Mucosa of gallbladder (tissue), 1 donor: Measurements from ENCODE around the gene MTFP1. TPM values are rescaled to one million over a fixed set of nuclear protein-coding genes. Genes with fewer than 3 reads are reported as not detected.
"Not testable (repeated sequence)": the region's sequence is repeated elsewhere in the genome, so short reads cannot be mapped to it uniquely, and the experiment has no call there.

Source experiments
- DNase-seq: peaks from one replicate; pipeline ENCODE4 v3.0.0-alpha.2; 2020; ENCODE audit warnings: low spot score
- total RNA-seq: library from RNA; stranded (reverse); gene quantifications from one replicate; pipeline ENCODE4 v1.2.1, GENCODE V29; 2021
- donor health status: DM: no; HTN: no; CAD: no.

The MTFP1 gene, protein sequence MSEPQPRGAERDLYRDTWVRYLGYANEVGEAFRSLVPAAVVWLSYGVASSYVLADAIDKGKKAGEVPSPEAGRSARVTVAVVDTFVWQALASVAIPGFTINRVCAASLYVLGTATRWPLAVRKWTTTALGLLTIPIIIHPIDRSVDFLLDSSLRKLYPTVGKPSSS
- 20.0 TPM for total RNA-seq

- peak; percentile 40 for DNase-seq
These were observed at the start of gene MTFP1 for GRCh38 chr22:30425616-30426387. Gene MTFP1, plus strand, starts transcription at chr22:30425768. Its CDS starts 112 bp downstream, at chr22:30425880.

DNA sequence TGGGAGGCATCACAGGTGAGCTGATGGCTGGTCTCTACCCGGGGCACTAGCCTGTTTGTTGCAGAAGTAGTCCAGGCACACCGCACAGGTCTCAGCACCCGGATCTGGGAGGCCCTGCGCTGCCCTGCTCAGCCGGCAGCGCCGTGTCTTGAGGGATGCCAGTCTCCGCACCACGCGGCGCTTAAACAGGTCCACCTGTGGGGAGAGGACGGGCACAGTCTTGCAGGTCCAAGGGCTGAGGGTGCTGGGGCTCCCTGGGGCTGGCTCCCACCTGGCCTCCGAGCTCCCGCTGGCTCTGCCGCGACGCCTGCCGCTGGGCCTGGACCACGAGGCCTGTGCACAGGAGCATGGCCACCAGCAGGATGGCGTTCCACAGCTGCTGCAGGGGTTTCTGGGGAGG is 45.6 kb upstream of the MTFP1 start:
- DNase-seq: no peak

DNA sequence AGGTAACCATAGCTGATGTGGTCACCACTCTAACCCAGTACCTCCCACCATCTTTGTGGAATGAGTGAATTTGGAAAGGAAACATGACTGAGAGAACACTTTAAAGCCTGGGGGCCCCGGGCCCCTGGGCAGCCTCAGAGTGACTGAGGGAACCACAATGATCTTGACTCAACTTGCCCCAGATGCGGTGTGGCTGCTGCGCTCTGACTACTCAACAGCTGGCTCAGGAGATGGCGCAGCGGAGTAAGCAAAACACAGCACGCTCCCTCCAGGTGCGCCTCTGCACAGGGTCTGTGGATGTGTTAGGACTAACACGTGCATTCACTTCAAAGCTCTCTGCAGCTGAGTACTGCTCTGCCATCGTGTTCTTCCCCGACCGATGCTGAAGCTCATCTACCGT is 44.3 kb upstream of the MTFP1 start:
- no peak for DNase-seq

GRCh38 chr22:30382340-30382739 is 43.2 kb upstream of the MTFP1 start:
- no peak for DNase-seq

GRCh38 chr22:30383061-30383460 is 42.5 kb upstream of the MTFP1 start:
- no peak for DNase-seq

DNA sequence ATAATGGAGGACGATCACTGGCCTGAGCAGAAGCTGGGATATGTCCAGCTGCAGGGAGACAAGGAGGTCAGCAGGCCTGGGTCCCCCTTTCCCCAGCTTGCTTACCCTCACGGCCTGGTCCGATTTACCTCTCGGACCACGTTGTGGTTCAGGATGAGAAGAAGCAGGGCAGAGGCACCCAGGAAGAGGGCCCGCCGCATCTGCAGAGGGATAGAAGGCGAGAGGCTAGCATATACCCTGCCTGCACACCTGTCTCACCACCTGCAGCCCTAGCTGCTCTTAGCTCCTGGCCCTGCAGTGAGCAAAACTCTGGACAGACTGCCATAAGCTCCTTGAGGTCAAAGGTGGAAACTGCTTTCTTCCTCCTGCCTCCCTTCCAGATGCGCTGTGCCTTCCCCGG is 39.6 kb upstream of the MTFP1 start:
- DNase-seq: no peak

DNA sequence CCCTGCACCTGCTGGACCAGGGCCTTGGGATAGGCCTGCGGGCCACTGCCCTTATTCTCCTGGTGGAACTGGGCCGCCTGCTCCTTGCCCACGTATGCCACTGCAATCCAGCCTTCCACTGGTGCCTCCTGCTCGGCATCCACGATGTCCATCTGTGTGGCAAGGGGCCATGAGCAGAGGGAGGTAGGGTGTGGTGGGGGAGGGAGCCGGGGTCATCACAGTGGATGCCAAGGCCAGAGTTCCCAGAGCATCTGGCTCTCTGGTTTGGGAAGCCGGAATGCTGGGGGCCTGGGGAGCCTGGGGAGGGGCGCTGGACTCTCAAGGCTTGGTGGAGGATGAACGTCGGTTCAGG is 39.0 kb upstream of the MTFP1 start:
- no peak for DNase-seq

DNA sequence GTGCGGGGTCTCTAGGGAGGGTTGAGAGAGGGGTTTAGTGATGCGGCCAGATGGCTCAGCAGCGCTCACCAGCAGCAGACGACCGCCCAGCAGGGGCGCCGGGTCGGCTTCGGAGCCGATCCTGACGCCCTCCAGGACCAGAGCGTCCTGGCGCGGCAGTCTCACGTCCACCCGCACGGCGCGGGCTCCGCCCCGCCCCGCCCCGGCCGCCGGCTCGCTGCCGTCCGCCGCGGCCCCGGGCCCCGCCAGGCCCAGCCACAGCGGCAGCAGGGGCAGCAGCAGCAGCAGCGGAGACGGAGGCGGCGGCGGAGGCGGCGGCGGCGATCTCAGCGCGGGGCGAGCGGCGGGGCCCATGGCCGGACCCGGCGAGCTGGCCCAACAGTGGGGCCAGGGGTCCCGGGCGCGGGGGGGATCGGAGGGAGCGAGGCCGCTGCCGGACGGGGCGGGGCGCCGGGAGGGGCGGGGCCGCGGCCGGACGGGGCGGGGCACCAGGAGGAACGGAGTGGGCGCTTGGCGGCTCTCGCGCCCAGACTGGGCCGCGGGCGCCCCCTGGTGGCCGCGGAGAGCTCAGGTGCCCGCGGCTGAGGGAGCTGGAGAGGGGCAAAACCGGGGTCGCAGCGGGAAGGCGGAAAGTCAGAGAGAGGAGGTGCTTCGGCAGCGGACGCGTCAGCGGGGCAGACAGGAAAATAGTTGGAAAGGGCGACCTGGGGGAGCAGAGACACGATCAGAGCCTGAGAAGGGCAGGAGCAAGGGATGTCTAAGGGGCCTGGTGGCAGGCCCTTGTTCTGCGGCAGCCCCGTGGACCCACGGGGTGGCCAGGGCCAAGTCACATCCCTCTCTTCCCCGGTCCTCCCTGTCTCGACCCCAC is 38.4 kb upstream of the MTFP1 start, which contains the start of gene RNF215:
RNF215 (minus strand) TSS at position 452 of the 868 bp plus-strand sequence; CDS start at position 354, 98 bp downstream.
- peak; percentile 74 for DNase-seq

DNA sequence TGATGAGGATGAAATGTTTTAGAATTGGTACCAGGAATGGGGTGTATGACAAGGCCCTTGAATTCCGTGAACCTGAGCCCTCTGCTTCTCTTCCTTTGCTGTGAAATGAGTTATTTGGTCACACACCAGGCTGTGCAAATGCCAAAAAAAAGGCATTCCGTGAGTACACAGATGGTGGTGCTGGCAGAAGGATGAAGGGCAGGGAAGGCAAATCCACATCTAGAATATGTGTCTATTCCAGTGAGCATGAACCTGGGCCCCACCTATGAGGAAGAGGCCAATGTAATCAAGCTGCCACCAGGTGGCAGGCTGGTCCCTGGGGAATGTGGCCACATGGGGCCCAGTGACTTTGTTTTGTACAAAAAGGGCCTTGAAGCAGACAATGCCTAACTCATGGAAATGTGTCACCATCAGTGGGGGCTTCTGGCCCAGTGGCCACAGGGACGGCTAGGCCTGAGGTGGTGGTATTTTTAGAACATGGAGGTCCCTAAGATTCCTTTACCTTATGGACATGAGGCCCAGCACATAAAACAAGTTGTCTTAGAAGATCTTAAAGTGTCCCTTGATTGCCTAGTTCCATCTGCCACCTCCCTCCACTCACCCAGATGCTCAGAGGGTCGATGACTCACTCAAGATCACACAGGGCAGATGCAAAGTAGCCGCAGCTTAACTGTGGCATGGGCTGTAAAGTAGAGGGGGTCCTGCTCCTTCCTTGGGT is 34.4 kb upstream of the MTFP1 start:
- DNase-seq: peak; percentile 70

- DNase-seq: no peak
These were observed 32.8 kb upstream of the MTFP1 start for GRCh38 chr22:30392661-30393321.

GRCh38 chr22:30393322-30393680 is 32.3 kb upstream of the MTFP1 start:
- no peak for DNase-seq

DNA sequence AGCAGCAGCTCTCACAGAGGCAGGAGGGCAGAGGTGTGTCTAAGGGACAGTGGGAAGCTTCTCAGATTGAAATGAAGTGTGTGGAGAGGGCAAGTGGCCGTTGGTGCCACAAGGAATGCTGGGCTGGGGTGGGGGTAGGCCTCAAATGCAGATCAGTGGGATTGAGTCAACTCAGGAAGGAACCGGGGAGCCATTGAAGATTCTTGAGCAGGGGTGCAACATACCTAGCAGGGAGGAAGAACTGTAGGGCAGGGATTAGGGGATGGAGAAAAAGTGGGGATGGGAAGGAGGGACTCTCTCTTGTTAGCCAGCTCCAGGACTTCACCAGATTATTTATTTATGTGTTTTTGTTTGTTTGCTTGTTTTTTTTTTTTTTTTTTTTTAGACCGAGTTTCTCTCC is 31.7 kb upstream of the MTFP1 start:
- no peak for DNase-seq

DNA sequence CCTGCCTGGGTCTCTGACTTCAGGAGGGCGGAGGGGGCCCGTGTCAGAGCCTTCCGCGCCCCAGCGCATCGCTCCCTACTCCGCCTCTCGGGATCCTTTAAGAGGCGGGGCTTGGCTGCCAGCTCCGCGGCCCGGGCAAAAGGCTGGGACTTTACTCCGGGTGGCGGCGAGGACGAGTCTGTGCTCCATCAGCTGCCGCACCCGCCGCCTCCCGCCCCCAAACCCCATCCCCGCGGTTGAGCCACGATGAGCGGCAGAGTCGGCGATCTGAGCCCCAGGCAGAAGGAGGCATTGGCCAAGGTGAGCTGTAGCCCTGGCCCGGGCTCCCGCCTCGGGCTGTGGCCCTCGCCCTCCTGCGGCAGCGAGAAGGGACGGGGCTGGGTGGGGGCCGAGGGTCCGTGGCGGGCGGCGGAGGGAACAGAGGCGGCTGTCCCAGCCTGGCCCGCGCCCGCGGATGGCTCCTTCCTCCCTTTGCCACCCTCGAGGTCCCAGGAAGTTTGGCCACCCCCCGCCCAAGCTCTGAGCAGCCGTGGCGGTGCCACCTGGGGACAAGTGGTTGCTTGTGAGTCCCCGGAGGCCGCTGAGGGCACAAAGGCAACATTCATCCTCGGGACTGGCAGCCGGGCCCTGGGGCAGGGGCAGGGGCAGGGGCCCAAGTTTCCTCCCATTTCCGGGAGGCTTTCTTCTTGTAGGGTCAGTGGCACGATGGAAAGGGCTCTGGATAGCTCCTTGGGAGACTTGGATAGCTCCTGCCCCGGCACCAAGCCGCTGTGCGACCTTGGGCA is 28.5 kb upstream of the MTFP1 start, which contains the start of gene SEC14L2:
SEC14L2 (plus strand) TSS at position 148 of the 785 bp plus-strand sequence; CDS start at position 247, 99 bp downstream.
- peak; percentile 74 for DNase-seq

- DNase-seq: no peak
These were observed 27.6 kb upstream of the MTFP1 start for GRCh38 chr22:30397656-30398635.

GRCh38 chr22:30398685-30399680 is 26.6 kb upstream of the MTFP1 start:
- DNase-seq: no peak

GRCh38 chr22:30399718-30400117 is 25.9 kb upstream of the MTFP1 start:
- DNase-seq: no peak

DNA sequence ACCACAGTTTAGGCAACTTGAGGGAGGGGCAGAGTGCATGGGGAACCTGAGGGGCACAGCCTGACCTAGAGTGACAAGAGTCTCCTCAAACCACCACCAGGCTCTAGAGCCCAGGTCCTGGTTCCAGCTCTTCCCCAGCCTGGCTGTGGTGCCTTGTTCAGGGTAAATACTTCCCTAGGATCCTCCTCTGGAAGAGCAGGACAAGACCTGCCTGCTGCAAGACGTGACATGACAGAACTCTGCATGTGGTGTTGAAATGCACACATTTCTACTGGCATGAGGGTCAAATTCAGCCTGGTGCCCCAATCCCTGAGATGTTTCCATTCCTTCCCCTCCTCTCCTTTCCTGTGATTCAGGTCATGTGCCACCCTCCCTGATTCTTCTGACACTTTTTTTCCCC is 25.4 kb upstream of the MTFP1 start:
- DNase-seq: no peak

DNA sequence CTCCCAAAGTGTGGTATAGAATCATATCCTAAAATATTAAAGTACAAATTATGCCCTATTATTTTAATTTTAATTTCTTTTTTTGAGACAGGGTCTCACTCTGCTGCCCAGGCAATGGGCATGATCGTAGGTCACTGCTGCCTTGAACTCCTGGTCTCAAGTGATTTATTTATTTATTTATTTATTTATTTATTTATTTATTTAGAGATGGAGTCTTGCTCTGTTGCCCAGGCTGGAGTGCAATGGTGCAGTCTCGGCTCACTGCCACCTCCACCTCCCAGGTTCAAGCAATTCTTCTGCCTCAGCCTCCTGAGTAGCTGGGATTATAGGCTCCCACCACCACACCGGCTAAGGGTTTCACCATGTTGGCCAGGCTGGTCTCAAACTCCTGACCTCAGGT is 24.5 kb upstream of the MTFP1 start:
- DNase-seq: not testable (repeated sequence)
